HG03108 (cell line): Measurements from ENCODE around the gene S1PR2.
"Not testable (repeated sequence)": the region's sequence is repeated elsewhere in the genome, so short reads cannot be mapped to it uniquely, and the experiment has no call there.

Experiments used
- ATAC-seq: cut with Tn5 transposase; IDR thresholded peaks from one replicate; pipeline ENCODE4 v1.9.1; 2021; ENCODE audit warnings: moderate library complexity; ENCODE audit not compliant: unreplicated experiment

Gene S1PR2

DNA sequence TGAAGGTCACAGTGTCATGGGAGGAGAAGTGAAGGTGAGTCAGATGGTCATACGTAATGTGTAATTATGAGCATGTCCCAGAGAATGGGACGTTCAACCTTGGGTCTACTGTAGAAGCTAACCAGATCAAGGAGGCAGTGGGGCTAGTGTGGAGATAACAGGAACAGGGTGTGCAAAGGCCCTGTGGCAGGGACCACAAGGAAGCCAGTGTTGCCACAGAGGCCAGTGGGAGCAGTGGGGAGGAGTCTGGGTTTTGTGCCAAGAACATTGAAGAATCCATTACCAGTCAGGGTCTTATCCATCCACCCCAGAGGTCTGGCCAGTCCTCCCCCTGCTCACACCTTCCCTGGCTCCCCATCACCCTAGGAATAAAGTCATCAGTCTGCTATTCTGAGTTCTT is 24.2 kb upstream of the S1PR2 start:
- ATAC-seq, result no peak

DNA sequence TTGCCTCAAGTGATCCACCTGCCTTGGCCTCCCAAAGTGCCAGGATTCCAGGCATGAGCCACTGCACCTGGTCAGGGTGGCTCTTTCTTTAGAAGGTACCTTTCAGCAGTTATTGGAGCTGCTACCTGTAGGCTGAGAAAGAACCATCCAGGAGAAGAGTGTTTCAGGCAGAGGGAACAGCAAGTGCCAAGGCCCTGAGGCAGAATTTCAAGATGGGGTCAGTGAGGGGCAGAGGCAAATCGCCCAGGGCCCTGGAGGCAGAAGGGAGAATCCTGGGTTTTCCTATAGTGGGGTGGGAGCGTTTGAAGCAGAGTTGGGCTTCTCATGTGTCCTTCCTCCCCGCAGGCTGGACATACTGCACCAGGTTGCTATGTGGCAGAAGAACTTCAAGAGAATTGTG is 23.1 kb upstream of the S1PR2 start:
- no peak for ATAC-seq

GRCh38 chr19:10252707-10253106 is 21.6 kb upstream of the S1PR2 start:
- ATAC-seq, result no peak

DNA sequence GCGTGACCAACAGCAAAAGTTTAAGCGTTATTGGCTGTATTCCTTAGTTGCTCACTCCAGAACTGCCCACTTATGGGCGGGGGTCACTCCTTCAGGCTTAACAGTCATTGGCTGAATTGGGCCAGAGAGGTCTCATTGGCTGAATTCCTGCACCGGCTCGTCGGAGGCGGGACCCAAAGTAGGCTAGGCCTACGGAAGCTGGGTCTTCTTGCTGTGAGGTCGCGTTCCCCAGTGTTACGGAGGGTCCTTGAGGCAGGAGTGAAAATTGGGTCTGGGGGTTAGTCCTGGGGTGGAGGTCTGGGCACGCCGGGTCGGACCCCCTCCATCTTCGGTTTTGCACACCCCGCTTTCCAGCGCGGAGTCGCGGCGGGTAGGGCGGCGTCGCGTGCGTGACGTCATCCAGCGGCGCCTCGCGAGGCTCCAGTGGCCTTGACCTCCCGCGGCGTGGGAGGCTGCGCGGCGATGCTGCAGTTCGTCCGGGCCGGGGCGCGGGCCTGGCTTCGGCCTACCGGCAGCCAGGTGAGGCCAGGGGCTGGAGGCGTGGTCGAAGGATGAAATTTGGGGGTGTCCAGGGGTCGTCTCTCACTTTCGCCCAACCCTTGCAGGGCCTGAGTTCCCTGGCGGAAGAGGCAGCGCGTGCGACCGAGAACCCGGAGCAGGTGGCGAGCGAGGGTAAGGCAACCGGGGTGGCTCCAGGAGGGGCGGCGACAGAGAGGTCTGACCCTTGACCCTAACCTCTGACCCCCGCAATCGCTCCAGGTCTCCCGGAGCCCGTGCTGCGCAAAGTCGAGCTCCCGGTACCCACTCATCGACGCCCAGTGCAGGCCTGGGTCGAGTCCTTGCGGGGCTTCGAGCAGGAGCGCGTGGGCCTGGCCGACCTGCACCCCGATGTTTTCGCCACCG is 20.9 kb upstream of the S1PR2 start, which contains the start of gene MRPL4:
MRPL4 (plus strand) TSS at position 423 of the 903 bp plus-strand sequence; CDS start at position 463, 40 bp downstream.
- peak; percentile 79 for ATAC-seq

GRCh38 chr19:10246511-10246910 is 15.4 kb upstream of the S1PR2 start:
- ATAC-seq, result no peak

DNA sequence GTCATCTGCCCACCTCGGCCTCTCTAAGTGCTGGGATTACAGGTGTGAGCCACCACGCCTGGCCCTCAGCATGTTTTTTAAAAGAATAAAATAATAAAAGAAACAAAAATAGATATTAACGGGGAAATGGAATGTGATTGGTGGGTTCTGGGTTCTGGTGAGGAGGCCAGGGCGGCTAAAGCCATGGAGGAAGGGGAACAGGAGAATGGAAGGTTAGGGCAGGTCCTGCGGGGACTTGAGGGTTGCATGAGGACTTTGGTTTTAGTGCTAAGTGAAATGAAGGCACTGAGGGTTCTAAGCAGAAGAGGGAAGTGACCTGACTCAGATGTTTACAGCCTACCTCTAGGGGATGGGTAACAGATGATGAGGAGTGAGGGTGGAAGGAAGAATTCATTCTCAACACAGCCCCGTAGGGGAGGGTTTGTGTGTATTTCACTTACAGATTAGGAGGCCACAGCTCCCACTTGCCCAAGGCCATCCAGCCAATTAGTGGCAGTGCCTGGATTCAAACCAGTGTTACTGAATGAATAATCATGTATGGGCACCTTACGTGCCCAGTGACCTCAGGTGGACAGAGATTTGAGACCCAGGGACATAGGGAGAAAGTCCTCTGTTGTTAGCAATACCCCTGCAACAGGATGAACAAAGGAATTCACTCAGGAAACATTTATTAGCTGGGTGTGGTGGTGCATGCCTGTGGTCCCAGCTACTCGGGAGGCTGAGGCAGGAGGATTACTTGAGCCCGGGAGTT is 14.2 kb upstream of the S1PR2 start:
- no peak for ATAC-seq

- no peak for ATAC-seq
Measured at GRCh38 chr19:10243606-10244005, 12.5 kb upstream of the S1PR2 start.

GRCh38 chr19:10241826-10242449 is 10.8 kb upstream of the S1PR2 start:
- ATAC-seq, result not testable (repeated sequence)

- ATAC-seq, result no peak
Measured at GRCh38 chr19:10238172-10238783, 7.1 kb upstream of the S1PR2 start.

DNA sequence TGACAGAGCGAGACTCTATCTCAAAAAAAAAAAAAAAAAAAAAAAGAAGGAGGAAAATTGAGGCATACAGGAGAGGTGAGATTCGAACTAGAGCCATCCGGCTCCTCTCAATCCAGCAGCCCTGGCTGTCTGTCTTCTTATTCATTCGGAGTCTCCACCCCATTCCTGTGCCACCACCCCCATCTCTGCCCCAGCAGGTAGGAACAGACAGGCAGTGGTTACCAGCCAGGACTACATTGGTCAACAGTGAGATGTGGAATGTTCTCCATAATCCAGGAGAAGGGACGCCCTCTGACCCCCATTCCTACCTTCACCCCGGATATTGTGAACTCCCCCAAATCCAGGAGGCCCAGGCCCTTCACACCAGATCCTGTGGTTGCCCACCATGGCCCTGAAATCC is 6.6 kb upstream of the S1PR2 start:
- ATAC-seq, result no peak

DNA sequence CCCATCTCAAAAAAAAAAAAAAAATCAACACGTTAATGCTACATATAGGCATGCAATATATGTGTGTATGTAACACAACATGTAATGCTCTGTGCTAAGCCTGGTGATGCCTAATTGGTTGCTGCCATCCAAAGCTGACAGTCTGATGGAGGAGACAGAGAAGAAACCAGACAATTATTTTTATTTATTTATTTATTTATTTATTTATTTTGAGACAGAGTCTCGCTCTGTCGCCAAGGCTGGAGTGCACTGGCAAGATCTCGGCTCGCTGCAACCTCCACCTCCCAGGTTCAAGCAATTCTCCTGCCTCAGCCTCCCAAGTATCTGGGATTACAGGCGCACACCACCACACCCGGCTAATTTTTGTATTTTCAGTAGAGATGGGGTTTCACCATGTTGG is 4.3 kb upstream of the S1PR2 start:
- ATAC-seq, result not testable (repeated sequence)

- no peak for ATAC-seq
Measured at GRCh38 chr19:10235003-10235402, 3.9 kb upstream of the S1PR2 start.

DNA sequence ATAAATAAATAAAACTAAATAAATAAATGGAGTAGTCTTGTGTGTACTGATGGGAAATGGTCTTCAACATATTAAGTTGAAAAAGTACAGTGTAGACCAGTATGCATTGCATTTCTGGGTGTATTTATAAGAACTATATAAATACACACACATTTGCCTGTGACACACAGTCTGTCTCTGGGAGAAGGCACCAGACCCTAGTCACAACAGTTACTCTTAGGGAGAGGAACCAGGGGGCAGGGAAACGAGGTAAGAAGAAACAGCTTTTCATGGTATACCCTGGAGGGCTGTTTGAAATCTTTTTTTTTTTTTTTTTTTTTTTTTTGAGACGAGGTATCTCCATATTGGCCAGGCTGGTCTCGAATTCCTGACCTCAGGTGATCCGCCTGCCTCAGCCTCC is 2.8 kb upstream of the S1PR2 start:
- ATAC-seq, result no peak

DNA sequence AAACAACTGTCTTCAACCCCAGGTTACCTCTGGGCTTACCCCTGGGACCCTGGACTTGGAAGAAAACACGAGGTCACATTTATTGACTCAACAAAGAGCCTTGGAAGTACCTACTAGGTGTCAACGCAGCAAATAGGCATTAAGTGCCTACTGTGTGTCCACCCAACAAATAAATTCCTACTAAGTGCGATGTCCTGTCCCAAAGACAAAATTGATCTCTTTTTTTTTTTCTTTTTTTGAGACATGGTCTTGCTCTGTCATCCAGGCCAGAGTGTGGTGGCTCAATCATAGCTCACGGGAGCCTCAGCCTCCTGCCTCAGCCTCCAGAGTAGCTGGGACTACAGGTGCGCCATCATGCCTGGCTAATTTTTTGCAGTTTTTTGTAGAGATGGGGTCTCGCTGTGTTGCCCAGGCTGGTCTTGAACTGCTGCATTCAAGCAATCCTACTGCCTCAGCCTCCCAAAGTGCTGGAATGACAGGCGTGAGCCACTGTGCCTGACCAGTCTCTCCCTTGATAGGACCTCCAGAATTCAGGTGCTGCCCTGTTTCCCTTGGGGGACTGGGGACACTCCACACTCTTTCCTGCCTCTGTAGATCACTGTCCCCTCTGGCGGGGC is 589 bp upstream of the S1PR2 start:
- no peak for ATAC-seq

DNA sequence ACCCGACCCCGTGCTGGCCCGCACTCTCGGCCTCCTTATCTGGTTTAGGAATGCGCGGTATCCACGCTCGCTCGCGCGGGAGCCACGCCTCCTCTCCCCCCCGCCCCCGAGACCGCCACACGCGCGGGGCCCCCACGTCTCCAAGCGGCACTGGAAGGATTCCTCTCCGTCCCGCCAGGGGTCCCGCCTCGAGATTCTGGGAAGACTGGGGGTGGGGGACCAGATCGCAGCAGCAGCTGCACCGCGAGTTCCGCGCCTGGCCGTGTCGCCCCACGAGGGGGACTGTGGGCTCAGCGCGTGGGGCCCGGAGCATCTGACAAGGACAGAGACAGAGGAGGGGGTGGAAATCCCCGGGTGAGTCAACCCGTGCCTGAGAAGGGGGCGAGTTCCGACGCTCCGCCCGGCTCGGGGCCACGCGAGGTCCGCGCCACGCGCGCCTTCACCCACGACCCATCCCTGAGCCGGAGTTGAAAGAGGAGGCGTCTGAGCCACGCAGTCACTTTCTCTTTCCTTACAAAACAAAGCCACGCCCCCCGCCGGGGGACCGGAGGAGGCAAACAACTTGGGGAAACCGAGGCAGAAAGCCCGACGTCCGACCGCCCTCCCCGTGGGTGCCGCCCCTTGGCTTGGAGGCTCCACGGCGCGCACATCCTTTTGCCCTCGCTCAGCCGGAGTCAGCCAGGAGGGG is 814 bp downstream of the S1PR2 start:
- no peak for ATAC-seq

- ATAC-seq, result no peak
Measured at GRCh38 chr19:10228920-10229319, 2.2 kb downstream of the S1PR2 start.

- no peak for ATAC-seq
Measured at GRCh38 chr19:10228393-10228792, 2.7 kb downstream of the S1PR2 start.

GRCh38 chr19:10227026-10227971 is 3.8 kb downstream of the S1PR2 start:
- no peak for ATAC-seq
